Neural cell (in vitro differentiated cells): ENCODE measurements around the gene TMEM255B.

ENCODE experiments used
- CTCF ChIP-seq: fragments of 450-650 bp; IDR thresholded peaks from 2 replicates; pipeline ENCODE4 v1.5.1; 2014; ENCODE audit warnings: antibody characterized with exemption, mild to moderate bottlenecking, moderate library complexity; ENCODE audit not compliant: poor library complexity, severe bottlenecking
- EP300 ChIP-seq: fragments of 450-650 bp; conservative IDR thresholded peaks from 2 replicates; pipeline ENCODE4 v1.6.1; 2014; ENCODE audit warnings: antibody characterized with exemption, mild to moderate bottlenecking, moderate library complexity; ENCODE audit not compliant: poor library complexity, severe bottlenecking
- EZH2 ChIP-seq: fragments of 200-600, 300-800 bp; shearing (Covaris generic), sonication (generic); IDR thresholded peaks from 2 replicates; pipeline ENCODE4 v1.6.1; 2014; ENCODE audit warnings: antibody characterized with exemption, low read length, borderline replicate concordance, mild to moderate bottlenecking; ENCODE audit not compliant: insufficient read depth, poor library complexity, severe bottlenecking
- POLR2AphosphoS5 ChIP-seq: IDR thresholded peaks from 2 replicates; pipeline ENCODE4 v1.6.1; 2012
- RAD21 ChIP-seq: fragments of 450-650 bp; conservative IDR thresholded peaks from 2 replicates; pipeline ENCODE4 v1.6.1; 2014; ENCODE audit warnings: antibody characterized with exemption, mild to moderate bottlenecking, moderate library complexity
- REST ChIP-seq: IDR thresholded peaks from 2 replicates; pipeline ENCODE4 v1.6.1; 2012; ENCODE audit warnings: borderline replicate concordance
- SMC3 ChIP-seq: fragments of 450-650 bp; conservative IDR thresholded peaks from 2 replicates; pipeline ENCODE4 v1.6.1; 2014; ENCODE audit warnings: antibody characterized with exemption, mild to moderate bottlenecking, moderate library complexity; ENCODE audit not compliant: poor library complexity

- TF ChIP-seq POLR2AphosphoS5 (no peak), CTCF (no peak), RAD21 (no peak), SMC3 (no peak), REST (no peak), EP300 (no peak), EZH2 (no peak)
Observed at GRCh38 chr13:113839536-113840204, 80.6 kb downstream of the TMEM255B start.
